Peyer's patch (tissue), 4 donors: ENCODE measurements around the gene MAML3.

Experiments used
- POLR2A ChIP-seq, 2 donors: fragments of 450-650 bp; IDR thresholded peaks; one replicate each; pipeline ENCODE4 v1.5.1; 2017; ENCODE audit warnings: antibody characterized with exemption in 2 of 2, mild to moderate bottlenecking in 2 of 2, moderate library complexity in 2 of 2
- TF ChIP-seq, protein P1 (sequence below), 6 experiments: fragments of 450-650 bp in 4 of 6; fragments of 200-600 bp in 2 of 6; sonication (generic) in 1 of 6; IDR thresholded peaks; one replicate each; pipeline ENCODE4 v1.5.1; 2017 to 2019; ENCODE audit warnings: antibody characterized with exemption in 6 of 6, mild to moderate bottlenecking in 3 of 6, moderate library complexity in 1 of 6

DNA sequence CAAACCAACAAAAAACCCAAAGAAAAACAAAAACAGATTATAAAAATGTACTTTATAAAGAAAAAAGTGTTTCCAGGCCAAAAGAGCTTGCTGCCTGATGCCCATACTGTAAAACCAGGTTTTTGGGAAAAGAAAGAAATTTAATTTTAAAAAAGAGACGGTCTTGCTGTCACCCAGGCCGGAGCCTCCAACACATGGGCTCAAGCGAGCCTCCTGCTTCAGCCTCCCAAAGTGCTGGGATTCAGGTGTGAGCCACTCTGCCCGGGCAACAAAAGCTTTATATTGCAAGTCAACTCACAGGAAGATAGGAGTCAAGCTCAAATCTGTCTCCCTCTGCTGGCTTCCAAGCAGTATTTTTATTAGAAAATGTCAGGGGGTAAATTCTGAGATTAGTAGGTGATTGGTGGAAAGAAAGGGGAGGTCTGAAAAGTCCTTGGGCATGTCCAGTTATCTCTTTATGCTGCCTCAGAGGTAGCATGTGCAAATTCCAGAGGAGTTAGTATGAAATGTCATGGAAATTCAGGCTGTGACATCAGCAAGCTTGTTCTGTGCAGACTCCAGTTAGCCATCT, 449.0 kb downstream of the MAML3 start:
- TF ChIP-seq, protein P1, sequence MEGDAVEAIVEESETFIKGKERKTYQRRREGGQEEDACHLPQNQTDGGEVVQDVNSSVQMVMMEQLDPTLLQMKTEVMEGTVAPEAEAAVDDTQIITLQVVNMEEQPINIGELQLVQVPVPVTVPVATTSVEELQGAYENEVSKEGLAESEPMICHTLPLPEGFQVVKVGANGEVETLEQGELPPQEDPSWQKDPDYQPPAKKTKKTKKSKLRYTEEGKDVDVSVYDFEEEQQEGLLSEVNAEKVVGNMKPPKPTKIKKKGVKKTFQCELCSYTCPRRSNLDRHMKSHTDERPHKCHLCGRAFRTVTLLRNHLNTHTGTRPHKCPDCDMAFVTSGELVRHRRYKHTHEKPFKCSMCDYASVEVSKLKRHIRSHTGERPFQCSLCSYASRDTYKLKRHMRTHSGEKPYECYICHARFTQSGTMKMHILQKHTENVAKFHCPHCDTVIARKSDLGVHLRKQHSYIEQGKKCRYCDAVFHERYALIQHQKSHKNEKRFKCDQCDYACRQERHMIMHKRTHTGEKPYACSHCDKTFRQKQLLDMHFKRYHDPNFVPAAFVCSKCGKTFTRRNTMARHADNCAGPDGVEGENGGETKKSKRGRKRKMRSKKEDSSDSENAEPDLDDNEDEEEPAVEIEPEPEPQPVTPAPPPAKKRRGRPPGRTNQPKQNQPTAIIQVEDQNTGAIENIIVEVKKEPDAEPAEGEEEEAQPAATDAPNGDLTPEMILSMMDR (IDR thresholded peaks at IDR 0.05) = peak in 3 of 6 experiments; percentile 27 to 44 (median 34)
- TF ChIP-seq POLR2A (IDR thresholded peaks at IDR 0.05) = no peak
